Endothelial cell of umbilical vein (primary cell): ENCODE measurements around the gene G6PC1. TPM values are rescaled to one million over a fixed set of nuclear protein-coding genes. Genes with fewer than 3 reads are reported as not detected.

ENCODE experiments used
- BruUV-seq: library from RNA; stranded (reverse); fragments of 400-500 nt; replicated peaks from 2 replicates; lab custom pipeline; 2021; lab: Mats Ljungman, UMichigan
- CTCF ChIA-PET: fragments of 300-600, 350-600 bp; sonication (Branson Sonifier 250); formaldehyde crosslinking; loops from one replicate; lab custom pipeline; 2021; ENCODE audit warnings: antibody characterized with exemption, inconsistent platforms; lab: Charles Lee
- POLR2A ChIA-PET: fragments of 300-600, 350-600 bp; sonication (Branson Sonifier 250); formaldehyde crosslinking; loops from one replicate; lab custom pipeline; 2021; ENCODE audit warnings: antibody characterized with exemption, inconsistent platforms; lab: Charles Lee
- DNase-seq: peaks from one replicate; pipeline ENCODE4 v3.0.0-alpha.2; 2011; ENCODE audit warnings: low read depth, low spot score
- FAIRE-seq: peaks from 2 replicates; lab custom pipeline; 2011; peaks lifted over from hg19 to GRCh38; lab: Jason Lieb, UNC
- H2AFZ ChIP-seq: 2 replicates; pipeline ENCODE4 v1.6.0; 2012; ENCODE audit warnings: low read depth, low read length, control low read depth, inconsistent platforms
- H3K27ac ChIP-seq: 2 replicates; pipeline ENCODE4 v1.5.1; 2011; ENCODE audit warnings: low read depth, mild to moderate bottlenecking, control low read depth, low read length, moderate library complexity; ENCODE audit not compliant: insufficient read depth
- H3K27me3 ChIP-seq, 2 experiments: 2 replicates each; pipeline versions ENCODE4 v1.6.0 to v1.6.1; 2011; ENCODE audit warnings: low read length in 2 of 2, mixed read lengths in 1 of 2; ENCODE audit not compliant: control insufficient read depth in 2 of 2, insufficient read depth in 2 of 2
- H3K36me3 ChIP-seq, 2 experiments: 2 replicates in 1 of 2; 3 replicates in 1 of 2; pipeline ENCODE4 v1.5.1; 2011; ENCODE audit warnings: low read length in 2 of 2, mild to moderate bottlenecking in 1 of 2, moderate library complexity in 1 of 2; ENCODE audit not compliant: control insufficient read depth in 2 of 2, insufficient read depth in 2 of 2; ENCODE audit errors: extremely low read depth in 1 of 2
- H3K4me1 ChIP-seq: 3 replicates; pipeline ENCODE4 v1.5.1; 2011; ENCODE audit warnings: mild to moderate bottlenecking, low read length; ENCODE audit not compliant: control insufficient read depth, insufficient read depth; ENCODE audit errors: extremely low read depth
- H3K4me2 ChIP-seq: 2 replicates; pipeline ENCODE4 v1.6.1; 2011; ENCODE audit warnings: low read length, control low read depth, mixed read lengths; ENCODE audit not compliant: insufficient read depth
- H3K4me3 ChIP-seq, 3 experiments: fragments of 200-600 bp in 1 of 3; sonication (generic), shearing (Covaris generic) in 1 of 3; replicated peaks in 1 of 3; 2 replicates each; pipeline ENCODE4 v1.5.1; 2011 to 2016; ENCODE audit warnings: control low read depth in 3 of 3, low read length in 3 of 3, mild to moderate bottlenecking in 2 of 3, inconsistent platforms in 1 of 3, low read depth in 1 of 3, moderate library complexity in 1 of 3; ENCODE audit not compliant: insufficient read depth in 1 of 3
- H3K79me2 ChIP-seq: 2 replicates; pipeline ENCODE4 v1.6.0; 2012; ENCODE audit warnings: low read length, inconsistent platforms; ENCODE audit not compliant: control insufficient read depth, insufficient read depth
- H3K9ac ChIP-seq: replicated peaks from 2 replicates; pipeline ENCODE3; 2011; ENCODE audit warnings: low read length, control low read depth; ENCODE audit not compliant: insufficient read depth; ENCODE audit errors: extremely low read depth
- H3K9me1 ChIP-seq: replicated peaks from 3 replicates; pipeline ENCODE4 v1.6.0; 2011; ENCODE audit warnings: mild to moderate bottlenecking, low read length; ENCODE audit not compliant: control insufficient read depth, insufficient read depth; ENCODE audit errors: extremely low read depth
- H3K9me3 ChIP-seq: replicated peaks from 2 replicates; pipeline ENCODE4 v1.5.1; 2012; ENCODE audit warnings: low read length, inconsistent platforms; ENCODE audit not compliant: control insufficient read depth, insufficient read depth
- H4K20me1 ChIP-seq: replicated peaks from 2 replicates; pipeline ENCODE3; 2011; ENCODE audit warnings: mild to moderate bottlenecking, low read length; ENCODE audit not compliant: control insufficient read depth, insufficient read depth; ENCODE audit errors: extremely low read depth
- CTCF ChIP-seq, 2 donors: IDR thresholded peaks; 1 replicate in 1 of 2; 2 replicates in 1 of 2; pipeline ENCODE4 v1.5.1; 2011; ENCODE audit warnings: low read length in 2 of 2, mild to moderate bottlenecking in 2 of 2, moderate library complexity in 2 of 2, control low read depth in 1 of 2, inconsistent platforms in 1 of 2, low read depth in 1 of 2; ENCODE audit not compliant: insufficient read depth in 1 of 2; ENCODE audit errors: extremely low read depth in 1 of 2
- EZH2 ChIP-seq: IDR thresholded peaks from 2 replicates; pipeline ENCODE4 v1.6.1; 2012; ENCODE audit warnings: borderline replicate concordance, low read depth, mild to moderate bottlenecking, moderate library complexity, low read length, inconsistent platforms; ENCODE audit not compliant: severe bottlenecking
- FOS ChIP-seq: IDR thresholded peaks from 2 replicates; pipeline ENCODE4 v1.6.1; 2011; ENCODE audit warnings: mild to moderate bottlenecking, low read length, moderate library complexity, borderline replicate concordance; ENCODE audit not compliant: insufficient read depth
- GATA2 ChIP-seq: IDR thresholded peaks from 2 replicates; pipeline ENCODE4 v1.7.0; 2011; ENCODE audit warnings: low read depth, mild to moderate bottlenecking, moderate library complexity, mixed read lengths, low read length; ENCODE audit not compliant: insufficient read length, insufficient read depth
- JUN ChIP-seq: IDR thresholded peaks from 2 replicates; pipeline ENCODE4 v1.6.1; 2011; ENCODE audit warnings: borderline replicate concordance, low read depth; ENCODE audit not compliant: insufficient read length, insufficient read depth
- MAX ChIP-seq: IDR thresholded peaks from 2 replicates; pipeline ENCODE4 v1.6.1; 2011; ENCODE audit not compliant: insufficient read depth, insufficient read length
- MYC ChIP-seq: IDR thresholded peaks from one replicate; pipeline ENCODE4 v1.6.1; 2011; ENCODE audit warnings: mild to moderate bottlenecking, low read depth, low read length
- POLR2A ChIP-seq: IDR thresholded peaks from 2 replicates; pipeline ENCODE4 v1.6.1; 2012; ENCODE audit warnings: low read depth, mild to moderate bottlenecking, control low read depth, low read length
- POLR2AphosphoS5 ChIP-seq: IDR thresholded peaks from 2 replicates; pipeline ENCODE4 v1.6.1; 2012; ENCODE audit warnings: low read depth, mild to moderate bottlenecking, control low read depth, low read length, moderate library complexity; ENCODE audit not compliant: insufficient read depth
- dilution Hi-C: fragments of 300-500 bp; cut with MboI; formaldehyde crosslinking; loops from one replicate; pipeline ENCODE4 v1.15.0; 2019; ENCODE audit warnings: low sequenced_read_pairs; ENCODE audit not compliant: extremely low pct_ligation_motif_present
- intact Hi-C: fragments of 100-400 bp; cut with micrococcal nuclease; formaldehyde crosslinking; loops from one replicate; pipeline ENCODE4 v1.10.0; 2022
- polyA plus RNA-seq, 4 experiments: library from polyadenylated mRNA; depleted of rRNA in 3 of 4; stranded (reverse) in 3 of 4; unstranded in 1 of 4; fragments of >200 nt; gene quantifications; 2 replicates each; pipeline versions ENCODE4 v1.2.1 to v1.2.3, GENCODE V29; 2011 to 2012; ENCODE audit warnings: missing spikeins in 1 of 4
- total RNA-seq: library from RNA; stranded (reverse); gene quantifications from 2 replicates; pipeline ENCODE4 v1.2.3, GENCODE V29; 2021

The G6PC1 gene
- total and polyA plus RNA-seq, 2 donors (not counting 3 experiments of a cell fraction or from before 2014, with no cell fraction given): not detected

GRCh38 chr17:42853004-42853403, 47.6 kb upstream of the G6PC1 start:
- TF ChIP-seq MYC (no peak), FOS (no peak), GATA2 (no peak), POLR2A (no peak), MAX (no peak), JUN (no peak), EZH2 (no peak), CTCF (IDR thresholded peaks at IDR 0.05; ENCODE audit: extremely low read depth in 1 of 2, insufficient read depth in 1 of 2, low read depth in 1 of 2, low read length in 2 of 2) (no peak), POLR2AphosphoS5 (no peak)
- Histone ChIP-seq H3K4me2 (no peak overlapping the region), H4K20me1 (no peaks in the 10 kb centered on the region), H3K27me3 (peaks cover 0 to 3% of the 10 kb centered on the region in 2 experiments), H3K36me3 (no peaks in the 10 kb centered on the region), H3K27ac (no peak overlapping the region), H2AFZ (no peak overlapping the region), H3K4me3 (no peak overlapping the region), H3K79me2 (no peaks in the 10 kb centered on the region), H3K9me1 (no peaks in the 10 kb centered on the region), H3K9ac (no peak overlapping the region), H3K4me1 (no peaks in the 10 kb centered on the region), H3K9me3 (no peaks in the 10 kb centered on the region)
- dilution Hi-C loops (no loop called here), intact Hi-C loops (no loop called here)
- DNase-seq: no peak
- no peak for FAIRE-seq
- no TSS peak for BruUV-seq
- ChIA-PET CTCF (no interaction called here), POLR2A (no interaction called here)
